Aorta (tissue), 5 donors: ENCODE data around the gene SPDYE1. TPM values are rescaled to one million over a fixed set of nuclear protein-coding genes. Genes with fewer than 3 reads are reported as not detected.
"Not testable (repeated sequence)": the region's sequence is repeated elsewhere in the genome, so short reads cannot be mapped to it uniquely, and the experiment has no call there.

ENCODE experiments used
- ATAC-seq: fragments of 200-7000 bp; cut with Tn5 transposase; one replicate; pipeline ENCODE4 v1.9.1; 2022; ENCODE audit warnings: moderate library complexity; ENCODE audit not compliant: low FRiP score
- DNase-seq, 2 donors: peaks; one replicate each; pipeline ENCODE4 v3.0.0-alpha.2; 2020
- H3K27ac ChIP-seq, 2 donors: one replicate each; pipeline ENCODE4 v1.5.1; 2013; ENCODE audit warnings: low read length in 2 of 2, mild to moderate bottlenecking in 2 of 2, moderate library complexity in 2 of 2, control low read depth in 1 of 2, inconsistent platforms in 1 of 2, low read depth in 1 of 2
- H3K27me3 ChIP-seq, 2 donors: one replicate each; pipeline ENCODE4 v1.6.1; 2013; ENCODE audit warnings: control low read depth in 1 of 2, low read length in 1 of 2, mild to moderate bottlenecking in 1 of 2, moderate library complexity in 1 of 2; ENCODE audit not compliant: insufficient read depth in 2 of 2, control insufficient read depth in 1 of 2
- H3K36me3 ChIP-seq, 2 donors: one replicate each; pipeline ENCODE4 v1.6.1; 2013; ENCODE audit warnings: control low read depth in 1 of 2, low read length in 1 of 2, mild to moderate bottlenecking in 1 of 2; ENCODE audit not compliant: insufficient read depth in 2 of 2, control insufficient read depth in 1 of 2
- H3K4me1 ChIP-seq, 2 donors: one replicate each; pipeline ENCODE4 v1.6.1; 2013; ENCODE audit warnings: low read length in 2 of 2, control low read depth in 1 of 2, mild to moderate bottlenecking in 1 of 2, moderate library complexity in 1 of 2; ENCODE audit not compliant: insufficient read depth in 2 of 2, control insufficient read depth in 1 of 2
- H3K4me3 ChIP-seq, 2 donors: one replicate each; pipeline ENCODE4 v1.5.1; 2013; ENCODE audit warnings: low read length in 2 of 2, control low read depth in 1 of 2, mild to moderate bottlenecking in 1 of 2
- H3K9me3 ChIP-seq: one replicate; pipeline ENCODE4 v1.6.1; 2013; ENCODE audit warnings: mild to moderate bottlenecking, low read length; ENCODE audit not compliant: control insufficient read depth
- WGBS, 2 donors: extraction: QIAGEN DNeasy Blood & Tissue Kit; methylation state at CpG; one replicate each; pipeline ENCODE4 v1.1.7; 2013; 5-methylcytosine and 5-hydroxymethylcytosine counted together
- intact Hi-C, 2 donors: fragments of 100-400 bp; cut with DNase I; formaldehyde crosslinking; loops; one replicate each; pipeline versions ENCODE4 v1.14.2 to v1.15.0; 2022
- long read RNA-seq, 2 donors: library from polyadenylated mRNA; unstranded; transcript quantifications; one replicate each; pipeline ENCODE4 v2.0.0, GENCODE V29; 2020 to 2021
- polyA plus RNA-seq, 2 donors: library from polyadenylated mRNA; stranded (reverse); fragments of 200-250 nt; gene quantifications; one replicate each; pipeline ENCODE4 v1.2.3, GENCODE V29; 2013
- total RNA-seq, 2 donors: library from RNA; stranded (reverse); fragmentation: NEBNext Ultra II Directional; extraction: Animal tissue kit (Norgen Biotek cat#: 25700); gene quantifications; one replicate each; pipeline ENCODE4 v1.2.1, GENCODE V29; 2021
- donor health status: healthy with polysubstance abuse.
- donor health status: Bipolar disorder and iron deficiency.
- donor health status: DM: no; HTN: no; CAD: no.
- donor health status: DM: no; HTN: no; CAD: no.
- donor health status: DM: yes; HTN: yes; CAD: no.

The SPDYE1 gene, protein sequence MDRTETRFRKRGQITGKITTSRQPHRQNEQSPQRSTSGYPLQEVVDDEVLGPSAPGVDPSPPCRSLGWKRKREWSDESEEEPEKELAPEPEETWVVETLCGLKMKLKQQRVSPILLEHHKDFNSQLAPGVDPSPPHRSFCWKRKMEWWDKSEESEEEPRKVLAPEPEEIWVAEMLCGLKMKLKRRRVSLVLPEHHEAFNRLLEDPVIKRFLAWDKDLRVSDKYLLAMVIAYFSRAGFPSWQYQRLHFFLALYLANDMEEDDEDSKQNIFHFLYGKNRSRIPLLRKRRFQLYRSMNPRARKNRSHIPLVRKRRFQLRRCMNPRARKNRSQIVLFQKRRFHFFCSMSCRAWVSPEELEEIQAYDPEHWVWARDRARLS
- not detected for total RNA-seq
- polyA plus RNA-seq: under 1 TPM in 1 of 2 donors, not detected in 1; 0.05 TPM
- long read RNA-seq, donor 1, partial matches to known transcripts: 0 of 31 reads
- long read RNA-seq, donor 1, other reads (novel, unspliced or antisense): 31 of 31 reads
- long read RNA-seq, donor 2, partial matches to known transcripts: 0 of 42 reads
- long read RNA-seq, donor 2, other reads (novel, unspliced or antisense): 42 of 42 reads

GRCh38 chr7:43997532-43997931 is at the start of gene SPDYE1:
Gene SPDYE1, plus strand, starts transcription at chr7:43997897. Its CDS starts 2,053 bp downstream, at chr7:43999950.
- ATAC-seq, H3K36me3 ChIP-seq, H3K4me1 ChIP-seq, H3K27ac ChIP-seq, H3K27me3 ChIP-seq, intact Hi-C loops, H3K9me3 ChIP-seq, H3K4me3 ChIP-seq, DNase-seq: not testable (repeated sequence)
- 94 to 100% methylated on average over 3 of the region's 3 CpGs for WGBS, 2 donors

DNA sequence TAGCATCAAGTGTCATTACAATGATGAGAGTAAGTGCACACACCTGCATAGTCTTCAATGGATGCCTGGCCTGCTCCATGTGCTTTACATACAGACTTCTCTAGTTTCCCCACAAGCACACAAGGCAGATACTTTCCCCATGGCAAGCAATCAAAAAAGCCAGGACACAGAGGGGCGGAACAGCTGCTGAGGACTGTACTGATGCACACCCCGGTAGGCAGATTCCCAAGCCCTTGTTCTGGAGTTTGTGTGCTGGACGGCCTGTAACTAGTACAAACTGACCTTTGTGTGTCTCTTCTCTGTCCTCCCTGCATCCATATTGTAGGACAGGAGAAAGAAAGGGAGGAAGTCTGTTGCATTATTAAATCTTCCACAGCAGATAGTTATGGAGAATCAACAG is 45.7 kb upstream of the SPDYE1 start:
- intact Hi-C loops: no loop called here
- ATAC-seq (no peak), DNase-seq (no peak)
- H3K36me3 ChIP-seq: peaks cover 5 to 7% of the 10 kb centered on the region in 2 donors
- 88 to 91% methylated on average over 3 of the region's 3 CpGs for WGBS, 2 donors
- H3K9me3 ChIP-seq: no peaks in the 10 kb centered on the region
- H3K27me3 ChIP-seq: no peaks in the 10 kb centered on the region
- H3K4me3 ChIP-seq: no peak overlapping the region
- H3K4me1 ChIP-seq: no peaks in the 10 kb centered on the region
- no peak overlapping the region for H3K27ac ChIP-seq

DNA sequence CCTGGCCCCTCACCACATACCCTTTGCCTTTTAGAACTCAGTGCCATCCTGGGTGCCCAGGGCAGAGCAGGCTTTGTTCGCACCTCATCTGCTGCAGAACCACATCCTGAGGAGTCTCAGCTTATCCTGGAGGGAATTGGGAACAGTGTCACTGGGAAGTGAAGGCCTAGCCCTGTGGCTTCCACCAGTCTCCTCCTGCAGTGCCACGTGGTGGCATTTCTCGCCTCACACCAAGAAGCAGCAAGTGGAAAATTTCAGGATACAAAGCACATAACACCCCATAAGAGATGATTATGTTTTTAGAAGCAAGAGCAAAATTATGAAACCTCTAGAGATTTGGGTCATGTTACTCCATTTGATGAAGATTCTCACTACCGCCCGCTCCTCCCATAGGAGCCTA is 44.6 kb upstream of the SPDYE1 start:
- WGBS, 2 donors: 96% methylated on average over 5 of the region's 5 CpGs
- intact Hi-C loops: no loop called here
- ATAC-seq (no peak), DNase-seq (no peak)
- Histone ChIP-seq H3K27ac (no peak overlapping the region), H3K27me3 (no peaks in the 10 kb centered on the region), H3K36me3 (peaks cover 5 to 7% of the 10 kb centered on the region in 2 donors), H3K4me3 (no peak overlapping the region), H3K9me3 (no peaks in the 10 kb centered on the region), H3K4me1 (no peaks in the 10 kb centered on the region)

DNA sequence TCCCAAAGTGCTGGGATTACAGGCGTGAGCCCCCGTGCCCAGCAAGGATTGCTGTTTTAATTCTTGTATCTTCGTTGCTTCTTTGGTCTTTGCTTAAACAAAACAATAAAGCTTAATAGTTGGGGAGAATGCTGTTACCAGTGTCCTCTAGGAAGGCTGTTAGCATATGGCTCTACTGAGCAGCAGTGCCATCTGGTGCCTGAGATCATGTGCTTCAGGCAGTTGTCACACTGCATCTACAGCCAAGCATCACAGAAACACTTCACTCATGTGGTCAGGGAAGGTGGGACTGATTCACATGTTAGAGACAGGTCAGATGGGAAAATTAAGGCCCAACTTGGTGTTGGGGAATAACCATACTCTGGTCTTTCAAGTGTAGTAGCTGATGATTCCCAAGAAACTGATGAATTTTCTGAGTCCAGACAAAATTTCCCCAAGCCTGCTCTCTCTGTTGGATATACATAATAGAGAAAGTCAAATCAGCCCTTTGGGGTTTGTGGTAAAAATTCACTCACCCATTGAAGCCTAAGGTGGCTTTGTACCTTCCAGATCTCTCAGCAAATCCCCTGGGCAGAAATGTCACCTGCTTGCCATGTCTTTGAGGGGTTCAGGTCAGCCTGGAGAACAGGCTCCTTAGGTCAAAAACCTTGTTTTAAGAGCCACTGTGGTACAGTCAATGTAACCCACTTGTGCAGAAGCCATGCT is 43.0 kb upstream of the SPDYE1 start:
- WGBS, 2 donors: 52 to 54% methylated on average over 3 of the region's 3 CpGs
- intact Hi-C loops: no loop called here
- peaks cover 0 to 5% of the 10 kb centered on the region in 2 donors for H3K36me3 ChIP-seq

GRCh38 chr7:43956027-43956426 is 41.7 kb upstream of the SPDYE1 start:
- H3K4me1 ChIP-seq: no peaks in the 10 kb centered on the region
- no peak overlapping the region for H3K27ac ChIP-seq
- 72 to 78% methylated on average over 3 of the region's 3 CpGs for WGBS, 2 donors
- DNase-seq (no peak), ATAC-seq (no peak)
- H3K9me3 ChIP-seq: no peaks in the 10 kb centered on the region
- H3K27me3 ChIP-seq: no peaks in the 10 kb centered on the region
- no peak overlapping the region for H3K4me3 ChIP-seq
- intact Hi-C loops: no loop called here
- peaks cover 4 to 6% of the 10 kb centered on the region in 2 donors for H3K36me3 ChIP-seq

More for the DNA sequence above, 43.0 kb upstream of the SPDYE1 start:
- ATAC-seq: no peak
- no peaks in the 10 kb centered on the region for H3K9me3 ChIP-seq
- no peak for DNase-seq
- no peaks in the 10 kb centered on the region for H3K4me1 ChIP-seq
- no peak overlapping the region for H3K27ac ChIP-seq
- H3K4me3 ChIP-seq: no peak overlapping the region
- H3K27me3 ChIP-seq: no peaks in the 10 kb centered on the region

- no peaks in the 10 kb centered on the region for H3K27me3 ChIP-seq
- DNase-seq: no peak
- intact Hi-C loops: no loop called here
- peaks cover 2 to 4% of the 10 kb centered on the region in 2 donors for H3K36me3 ChIP-seq
- WGBS, 2 donors: 35 to 44% methylated on average over 1 of the region's 1 CpG
- no peaks in the 10 kb centered on the region for H3K9me3 ChIP-seq
- no peak for ATAC-seq
- H3K4me1 ChIP-seq: no peaks in the 10 kb centered on the region
- H3K27ac ChIP-seq: no peak overlapping the region
- H3K4me3 ChIP-seq: no peak overlapping the region
These were observed 36.8 kb upstream of the SPDYE1 start for GRCh38 chr7:43960933-43961332.

DNA sequence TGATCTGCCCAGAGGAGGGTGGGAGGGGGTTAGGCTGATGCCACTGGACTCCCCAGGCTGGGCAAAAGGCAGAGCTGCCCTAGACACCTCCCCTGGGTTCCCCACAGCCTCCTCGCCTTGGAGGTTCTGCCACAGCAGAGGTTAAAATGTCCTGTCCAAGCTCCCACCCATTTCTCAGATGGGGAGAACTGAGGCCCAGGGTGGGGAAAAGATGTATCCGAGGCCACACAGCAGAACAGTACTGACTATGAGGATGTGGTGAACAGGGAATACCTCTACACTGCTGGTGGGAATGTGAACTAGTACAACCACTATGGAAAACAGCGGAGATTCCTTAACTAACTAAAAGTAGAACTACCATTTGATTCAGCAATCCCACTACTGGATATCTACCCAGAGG is 31.3 kb upstream of the SPDYE1 start:
- 95 to 99% methylated on average over 3 of the region's 3 CpGs for WGBS, 2 donors
- H3K4me1 ChIP-seq, H3K9me3 ChIP-seq, H3K27me3 ChIP-seq, H3K36me3 ChIP-seq, ATAC-seq, H3K27ac ChIP-seq, DNase-seq, H3K4me3 ChIP-seq, intact Hi-C loops: not testable (repeated sequence)

GRCh38 chr7:43968172-43969040 is 29.3 kb upstream of the SPDYE1 start:
- H3K4me1 ChIP-seq, DNase-seq, H3K27me3 ChIP-seq, intact Hi-C loops, H3K4me3 ChIP-seq, H3K9me3 ChIP-seq, H3K27ac ChIP-seq, H3K36me3 ChIP-seq: not testable (repeated sequence)
- ATAC-seq: peak; percentile 73
- WGBS, 2 donors: 54 to 62% methylated on average over 9 to 17 of the region's 20 CpGs
